HepG2 (cell line): ENCODE data around the gene NGEF. TPM values are rescaled to one million over a fixed set of nuclear protein-coding genes. Genes with fewer than 3 reads are reported as not detected.
A peak's percentile ranks its signal among the peaks of the same experiment; 100 is the strongest.

ENCODE experiments used
- DMAP1 ChIP-seq: IDR thresholded peaks from 2 replicates; pipeline ENCODE4 v1.6.1; 2016
- IRF2 ChIP-seq: IDR thresholded peaks from 2 replicates; pipeline ENCODE4 v1.6.1; 2018; ENCODE audit warnings: missing genetic modification reagents, missing compliant biosample characterization
- MED1 ChIP-seq: sonication (generic); formaldehyde crosslinking; IDR thresholded peaks from 2 replicates; pipeline ENCODE4 v1.4.0; 2020; ENCODE audit warnings: missing genetic modification reagents
- MIXL1 ChIP-seq: IDR thresholded peaks from 2 replicates; pipeline ENCODE4 v1.6.1; 2016
- NCOA2 ChIP-seq: sonication (generic); formaldehyde crosslinking; IDR thresholded peaks from 2 replicates; pipeline ENCODE4 v1.8.0; 2022; ENCODE audit warnings: inconsistent platforms
- PHF21A ChIP-seq: sonication (generic); formaldehyde crosslinking; IDR thresholded peaks from 2 replicates; pipeline ENCODE4 v1.5.0; 2020; ENCODE audit warnings: mild to moderate bottlenecking, missing genetic modification reagents
- POGZ ChIP-seq: sonication (generic); formaldehyde crosslinking; IDR thresholded peaks from 2 replicates; pipeline ENCODE4 v1.4.0; 2020; ENCODE audit warnings: mild to moderate bottlenecking, missing genetic modification reagents
- POLR2G ChIP-seq: fragments of 200-400 bp; formaldehyde crosslinking; IDR thresholded peaks from 2 replicates; pipeline ENCODE4 v1.6.1; 2018; ENCODE audit warnings: mild to moderate bottlenecking, low read depth, low read length, moderate library complexity
- RBFOX2 ChIP-seq: fragments of 200-400 bp; formaldehyde crosslinking; IDR thresholded peaks from 2 replicates; pipeline ENCODE4 v1.6.1; 2017; ENCODE audit warnings: low read depth, mild to moderate bottlenecking, low read length
- SYNCRIP ChIP-seq: fragments of 200-400 bp; formaldehyde crosslinking; IDR thresholded peaks from 2 replicates; pipeline ENCODE4 v1.6.1; 2018; ENCODE audit warnings: mild to moderate bottlenecking, low read depth, low read length; ENCODE audit not compliant: insufficient read depth
- ZKSCAN8 ChIP-seq: IDR thresholded peaks from 2 replicates; pipeline ENCODE4 v1.6.1; 2016; ENCODE audit warnings: borderline replicate concordance, missing genetic modification reagents, missing compliant biosample characterization
- ZNF317 ChIP-seq: sonication (generic); formaldehyde crosslinking; IDR thresholded peaks from 2 replicates; pipeline ENCODE4 v1.5.0; 2020; ENCODE audit warnings: mild to moderate bottlenecking, missing genetic modification reagents
- ZNF747 ChIP-seq: sonication (generic); formaldehyde crosslinking; IDR thresholded peaks from 2 replicates; pipeline ENCODE4 v1.8.1; 2023; ENCODE audit warnings: missing genetic modification reagents, mild to moderate bottlenecking, borderline replicate concordance
- polyA plus RNA-seq, 8 experiments: library from polyadenylated mRNA; depleted of rRNA in 3 of 8; stranded (reverse) in 7 of 8; unstranded in 1 of 8; fragments of >200 nt; fragmentation: Illumina TruSeq in 4 of 8; extraction: Trizol in 4 of 8; gene quantifications; 2 replicates each; pipeline versions ENCODE4 v1.2.1 to v1.2.3, GENCODE V29; 2011 to 2016; ENCODE audit warnings: low read depth in 4 of 8, missing spikeins in 1 of 8, mixed read lengths in 1 of 8; ENCODE audit not compliant: insufficient read depth in 1 of 8
- total RNA-seq, 5 experiments: library from RNA; depleted of rRNA; stranded (reverse); fragments of >200 nt; fragmentation: Illumina TruSeq; extraction: Trizol; gene quantifications; 2 replicates each; pipeline ENCODE4 v1.2.3, GENCODE V29; 2016; ENCODE audit warnings: low read depth in 1 of 5
- TF ChIP-seq, protein P1 (sequence below): sonication (generic); formaldehyde crosslinking; IDR thresholded peaks from 2 replicates; pipeline ENCODE4 v1.4.0; 2020; ENCODE audit warnings: missing genetic modification reagents
- TF ChIP-seq, protein P2 (sequence below), 2 experiments: sonication (generic) in 1 of 2; formaldehyde crosslinking in 1 of 2; IDR thresholded peaks; 2 replicates each; pipeline versions ENCODE4 v1.4.0 to v1.6.1; 2016 to 2020; ENCODE audit warnings: borderline replicate concordance in 1 of 2, low read depth in 1 of 2, mild to moderate bottlenecking in 1 of 2, missing genetic modification reagents in 1 of 2
- TF ChIP-seq, protein P3 (sequence below): sonication (generic); formaldehyde crosslinking; IDR thresholded peaks from 2 replicates; pipeline ENCODE4 v1.5.0; 2020; ENCODE audit warnings: mild to moderate bottlenecking, missing genetic modification reagents, borderline replicate concordance

The NGEF gene
- total and polyA plus RNA-seq, 2 of the 13 experiments (the other 11 are each of a cell fraction or from before 2014, with no cell fraction given): 14.4 to 36.9 TPM

DNA sequence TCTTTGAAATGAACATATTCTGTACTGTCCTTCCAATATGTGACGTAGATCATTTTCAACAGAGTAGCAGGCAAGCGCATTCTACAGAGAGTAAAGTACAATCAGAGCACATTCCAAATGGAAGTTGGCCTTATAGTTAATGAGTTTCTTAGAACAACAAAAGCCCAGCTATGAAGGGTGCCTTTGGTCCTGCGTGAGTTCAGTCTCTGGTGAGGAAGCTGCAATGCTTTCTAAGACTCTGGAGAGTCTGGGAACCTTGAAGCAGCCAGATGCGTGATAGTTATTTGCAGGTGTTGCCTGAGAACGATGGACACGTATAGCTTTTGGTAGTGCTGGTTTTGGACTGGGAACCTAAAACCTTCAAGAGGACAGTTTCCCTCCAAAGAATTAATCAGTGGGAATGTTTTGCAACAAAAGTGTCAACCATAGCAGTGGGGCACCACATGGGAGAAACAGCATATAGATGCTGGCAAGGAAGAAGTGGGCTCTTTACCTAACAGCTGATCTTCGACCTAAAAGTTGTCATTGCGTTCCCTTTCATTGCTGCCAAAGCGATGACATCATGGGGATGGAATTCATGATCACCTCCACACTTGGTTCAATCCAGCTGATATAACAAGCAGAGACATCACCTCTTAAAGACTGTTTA is 152.3 kb downstream of the NGEF start (continued):
- no peak for TF ChIP-seq SYNCRIP
- TF ChIP-seq POGZ (CRISPR knock-in tag): peak; percentile 52
- TF ChIP-seq, protein P1, sequence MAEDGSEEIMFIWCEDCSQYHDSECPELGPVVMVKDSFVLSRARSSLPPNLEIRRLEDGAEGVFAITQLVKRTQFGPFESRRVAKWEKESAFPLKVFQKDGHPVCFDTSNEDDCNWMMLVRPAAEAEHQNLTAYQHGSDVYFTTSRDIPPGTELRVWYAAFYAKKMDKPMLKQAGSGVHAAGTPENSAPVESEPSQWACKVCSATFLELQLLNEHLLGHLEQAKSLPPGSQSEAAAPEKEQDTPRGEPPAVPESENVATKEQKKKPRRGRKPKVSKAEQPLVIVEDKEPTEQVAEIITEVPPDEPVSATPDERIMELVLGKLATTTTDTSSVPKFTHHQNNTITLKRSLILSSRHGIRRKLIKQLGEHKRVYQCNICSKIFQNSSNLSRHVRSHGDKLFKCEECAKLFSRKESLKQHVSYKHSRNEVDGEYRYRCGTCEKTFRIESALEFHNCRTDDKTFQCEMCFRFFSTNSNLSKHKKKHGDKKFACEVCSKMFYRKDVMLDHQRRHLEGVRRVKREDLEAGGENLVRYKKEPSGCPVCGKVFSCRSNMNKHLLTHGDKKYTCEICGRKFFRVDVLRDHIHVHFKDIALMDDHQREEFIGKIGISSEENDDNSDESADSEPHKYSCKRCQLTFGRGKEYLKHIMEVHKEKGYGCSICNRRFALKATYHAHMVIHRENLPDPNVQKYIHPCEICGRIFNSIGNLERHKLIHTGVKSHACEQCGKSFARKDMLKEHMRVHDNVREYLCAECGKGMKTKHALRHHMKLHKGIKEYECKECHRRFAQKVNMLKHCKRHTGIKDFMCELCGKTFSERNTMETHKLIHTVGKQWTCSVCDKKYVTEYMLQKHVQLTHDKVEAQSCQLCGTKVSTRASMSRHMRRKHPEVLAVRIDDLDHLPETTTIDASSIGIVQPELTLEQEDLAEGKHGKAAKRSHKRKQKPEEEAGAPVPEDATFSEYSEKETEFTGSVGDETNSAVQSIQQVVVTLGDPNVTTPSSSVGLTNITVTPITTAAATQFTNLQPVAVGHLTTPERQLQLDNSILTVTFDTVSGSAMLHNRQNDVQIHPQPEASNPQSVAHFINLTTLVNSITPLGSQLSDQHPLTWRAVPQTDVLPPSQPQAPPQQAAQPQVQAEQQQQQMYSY (CRISPR knock-in tag): no peak
- TF ChIP-seq ZNF747 (CRISPR knock-in tag): no peak
- TF ChIP-seq ZKSCAN8 (CRISPR knock-in tag): peak; percentile 25; the same call in 1 of the 2 replicates
- TF ChIP-seq MIXL1 (CRISPR knock-in tag): peak; percentile 59
- TF ChIP-seq IRF2 (CRISPR knock-in tag): peak; percentile 49; the same call in 1 of the 2 replicates
- TF ChIP-seq PHF21A: peak; percentile 51; the same call in 1 of the 2 replicates
- peak; percentile 57; the same call in 1 of the 2 replicates for TF ChIP-seq POLR2G
- TF ChIP-seq RBFOX2: 0 out of 2 replicates have a peak, but pooled peaks have one; percentile 37
- TF ChIP-seq DMAP1 (CRISPR knock-in tag): peak; percentile 51; the same call in 1 of the 2 replicates
- peak; percentile 63 for TF ChIP-seq MED1 (CRISPR knock-in tag)
- TF ChIP-seq, protein P2, sequence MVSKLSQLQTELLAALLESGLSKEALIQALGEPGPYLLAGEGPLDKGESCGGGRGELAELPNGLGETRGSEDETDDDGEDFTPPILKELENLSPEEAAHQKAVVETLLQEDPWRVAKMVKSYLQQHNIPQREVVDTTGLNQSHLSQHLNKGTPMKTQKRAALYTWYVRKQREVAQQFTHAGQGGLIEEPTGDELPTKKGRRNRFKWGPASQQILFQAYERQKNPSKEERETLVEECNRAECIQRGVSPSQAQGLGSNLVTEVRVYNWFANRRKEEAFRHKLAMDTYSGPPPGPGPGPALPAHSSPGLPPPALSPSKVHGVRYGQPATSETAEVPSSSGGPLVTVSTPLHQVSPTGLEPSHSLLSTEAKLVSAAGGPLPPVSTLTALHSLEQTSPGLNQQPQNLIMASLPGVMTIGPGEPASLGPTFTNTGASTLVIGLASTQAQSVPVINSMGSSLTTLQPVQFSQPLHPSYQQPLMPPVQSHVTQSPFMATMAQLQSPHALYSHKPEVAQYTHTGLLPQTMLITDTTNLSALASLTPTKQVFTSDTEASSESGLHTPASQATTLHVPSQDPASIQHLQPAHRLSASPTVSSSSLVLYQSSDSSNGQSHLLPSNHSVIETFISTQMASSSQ (IDR thresholded peaks at IDR 0.05; ENCODE audit: low read depth): peak; percentile 69
- TF ChIP-seq, protein P2 (CRISPR knock-in tag; IDR thresholded peaks at IDR 0.05; ENCODE audit: borderline replicate concordance): peak; percentile 63; the same call in 1 of the 2 replicates
- peak; percentile 82 for TF ChIP-seq ZNF317 (CRISPR knock-in tag)
- TF ChIP-seq, protein P3, sequence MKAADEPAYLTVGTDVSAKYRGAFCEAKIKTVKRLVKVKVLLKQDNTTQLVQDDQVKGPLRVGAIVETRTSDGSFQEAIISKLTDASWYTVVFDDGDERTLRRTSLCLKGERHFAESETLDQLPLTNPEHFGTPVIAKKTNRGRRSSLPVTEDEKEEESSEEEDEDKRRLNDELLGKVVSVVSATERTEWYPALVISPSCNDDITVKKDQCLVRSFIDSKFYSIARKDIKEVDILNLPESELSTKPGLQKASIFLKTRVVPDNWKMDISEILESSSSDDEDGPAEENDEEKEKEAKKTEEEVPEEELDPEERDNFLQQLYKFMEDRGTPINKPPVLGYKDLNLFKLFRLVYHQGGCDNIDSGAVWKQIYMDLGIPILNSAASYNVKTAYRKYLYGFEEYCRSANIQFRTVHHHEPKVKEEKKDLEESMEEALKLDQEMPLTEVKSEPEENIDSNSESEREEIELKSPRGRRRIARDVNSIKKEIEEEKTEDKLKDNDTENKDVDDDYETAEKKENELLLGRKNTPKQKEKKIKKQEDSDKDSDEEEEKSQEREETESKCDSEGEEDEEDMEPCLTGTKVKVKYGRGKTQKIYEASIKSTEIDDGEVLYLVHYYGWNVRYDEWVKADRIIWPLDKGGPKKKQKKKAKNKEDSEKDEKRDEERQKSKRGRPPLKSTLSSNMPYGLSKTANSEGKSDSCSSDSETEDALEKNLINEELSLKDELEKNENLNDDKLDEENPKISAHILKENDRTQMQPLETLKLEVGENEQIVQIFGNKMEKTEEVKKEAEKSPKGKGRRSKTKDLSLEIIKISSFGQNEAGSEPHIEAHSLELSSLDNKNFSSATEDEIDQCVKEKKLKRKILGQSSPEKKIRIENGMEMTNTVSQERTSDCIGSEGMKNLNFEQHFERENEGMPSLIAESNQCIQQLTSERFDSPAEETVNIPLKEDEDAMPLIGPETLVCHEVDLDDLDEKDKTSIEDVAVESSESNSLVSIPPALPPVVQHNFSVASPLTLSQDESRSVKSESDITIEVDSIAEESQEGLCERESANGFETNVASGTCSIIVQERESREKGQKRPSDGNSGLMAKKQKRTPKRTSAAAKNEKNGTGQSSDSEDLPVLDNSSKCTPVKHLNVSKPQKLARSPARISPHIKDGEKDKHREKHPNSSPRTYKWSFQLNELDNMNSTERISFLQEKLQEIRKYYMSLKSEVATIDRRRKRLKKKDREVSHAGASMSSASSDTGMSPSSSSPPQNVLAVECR (CRISPR knock-in tag): peak; percentile 46; the same call in 1 of the 2 replicates
- peak; percentile 39; the same call in 1 of the 2 replicates for TF ChIP-seq NCOA2
